GM12873 (cell line): Measurements from ENCODE around the gene CDKN2B-AS1.

Experiments
- CTCF ChIP-seq: IDR thresholded peaks from 2 replicates; pipeline ENCODE4 v1.5.1; 2012; ENCODE audit warnings: low read depth, mild to moderate bottlenecking, moderate library complexity, low read length, control low read depth; ENCODE audit not compliant: insufficient read depth; ENCODE audit errors: missing control alignments

Gene CDKN2B-AS1

DNA sequence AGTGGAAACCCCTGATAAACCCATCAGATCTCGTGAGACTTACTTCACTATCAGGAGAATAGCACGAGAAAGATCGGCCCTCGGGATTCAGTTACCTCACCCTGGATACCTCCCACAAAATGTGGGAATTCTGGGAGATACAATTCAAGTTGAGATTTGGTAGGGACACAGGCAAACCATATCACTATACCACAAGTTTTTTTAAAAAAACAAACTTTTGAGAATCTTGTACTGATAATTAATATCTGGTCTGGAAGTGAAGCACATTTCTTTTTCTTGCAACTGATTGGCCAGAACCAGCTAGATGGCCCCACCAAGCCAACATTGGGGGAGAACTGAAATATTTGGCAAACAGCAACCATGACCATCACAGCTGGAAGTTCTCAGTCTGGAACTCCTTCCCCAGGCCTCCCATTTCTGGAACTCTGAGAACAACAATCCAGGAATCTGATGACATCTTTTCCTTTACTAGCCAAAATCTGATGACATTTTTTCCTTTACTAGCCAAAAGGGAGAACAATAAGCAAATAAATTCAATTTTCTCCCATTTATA lies 66.3 kb downstream of the CDKN2B-AS1 start:
- no peak for TF ChIP-seq CTCF

DNA sequence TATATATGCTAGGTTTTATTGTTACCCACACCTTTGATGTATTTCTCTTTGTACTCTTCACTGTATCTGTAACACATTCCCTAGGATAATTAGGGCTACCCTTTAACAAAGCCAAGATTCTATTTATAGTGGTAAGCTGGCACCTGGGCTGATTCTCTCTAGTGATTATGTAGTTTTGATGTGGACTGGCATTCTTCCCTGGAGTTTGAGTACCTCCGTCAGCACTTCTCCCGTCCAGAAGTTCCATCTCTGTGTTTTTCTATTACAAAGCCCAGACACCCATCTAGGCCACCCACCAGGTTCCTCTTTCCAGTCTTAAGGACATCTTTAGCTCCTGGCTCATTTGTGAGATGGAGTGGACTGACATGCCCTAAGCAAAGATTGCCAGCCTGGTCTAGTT lies 70.4 kb downstream of the CDKN2B-AS1 start:
- no peak for TF ChIP-seq CTCF

- TF ChIP-seq CTCF: no peak
Measured at GRCh38 chr9:22065431-22066200, 71.0 kb downstream of the CDKN2B-AS1 start.

- TF ChIP-seq CTCF: no peak
Measured at GRCh38 chr9:22067196-22067595, 72.6 kb downstream of the CDKN2B-AS1 start.

DNA sequence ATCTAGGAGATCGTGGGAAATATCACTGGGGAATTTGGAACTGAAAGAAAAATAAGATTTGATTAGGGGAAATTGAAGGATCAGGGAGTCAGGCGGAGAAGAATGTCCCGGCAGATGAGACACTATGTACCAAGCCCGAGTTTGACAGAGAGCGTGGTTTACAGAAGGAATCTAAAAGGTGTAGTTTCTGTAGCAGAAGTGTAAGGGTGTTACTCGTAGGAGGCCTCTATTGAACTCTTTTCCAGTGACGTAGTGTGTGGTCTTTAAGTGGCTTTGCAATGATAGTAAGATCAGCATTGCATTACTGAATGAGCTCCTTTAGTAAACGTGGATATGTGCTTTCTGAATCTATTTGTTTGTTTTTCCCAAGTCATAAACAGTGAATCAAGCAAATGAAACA lies 73.8 kb downstream of the CDKN2B-AS1 start:
- TF ChIP-seq CTCF: no peak

GRCh38 chr9:22073349-22073748 lies 78.8 kb downstream of the CDKN2B-AS1 start:
- no peak for TF ChIP-seq CTCF

GRCh38 chr9:22078081-22078480 lies 83.5 kb downstream of the CDKN2B-AS1 start:
- no peak for TF ChIP-seq CTCF
